CD4-positive, CD25-positive, alpha-beta regulatory T cell (primary cell): ENCODE measurements around the gene SEC31B. TPM values are rescaled to one million over a fixed set of nuclear protein-coding genes. Genes with fewer than 3 reads are reported as not detected.

Experiments used
- ATAC-seq, 2 donors: fragments of 150-1000 bp; cut with Tn5 transposase; one replicate each; pipeline ENCODE4 v1.10.0; 2021; ENCODE audit warnings: low read depth in 2 of 2, moderate number of reproducible peaks in 2 of 2, moderate library complexity in 1 of 2
- DNase-seq, 3 donors: peaks; one replicate each; pipeline versions ENCODE4 v3.0.0 to v3.0.0-alpha.2; 2012 to 2022; ENCODE audit warnings: mixed read lengths in 1 of 3
- H3K27ac ChIP-seq: one replicate; pipeline ENCODE4 v1.7.0; 2013; ENCODE audit warnings: mild to moderate bottlenecking, low read length; ENCODE audit not compliant: insufficient read depth, poor library complexity, severe bottlenecking
- H3K27me3 ChIP-seq: one replicate; pipeline ENCODE4 v1.7.0; 2013; ENCODE audit warnings: low read length; ENCODE audit not compliant: control insufficient read depth, insufficient read depth
- H3K36me3 ChIP-seq: one replicate; pipeline ENCODE4 v1.7.0; 2013; ENCODE audit warnings: mild to moderate bottlenecking, low read length, moderate library complexity; ENCODE audit not compliant: control insufficient read depth, insufficient read depth
- H3K4me1 ChIP-seq: 2 replicates; pipeline ENCODE4 v1.7.0; 2013; ENCODE audit warnings: mild to moderate bottlenecking, low read length; ENCODE audit not compliant: insufficient read depth, control insufficient read depth, poor library complexity, severe bottlenecking
- H3K4me3 ChIP-seq: one replicate; pipeline ENCODE4 v1.7.0; 2013; ENCODE audit warnings: low read depth, mild to moderate bottlenecking, low read length, moderate library complexity
- H3K9me3 ChIP-seq, 2 experiments: 1 replicate in 1 of 2; 2 replicates in 1 of 2; pipeline ENCODE4 v1.7.0; 2013; ENCODE audit warnings: low read length in 2 of 2, mild to moderate bottlenecking in 1 of 2, moderate library complexity in 1 of 2; ENCODE audit not compliant: control insufficient read depth in 2 of 2
- H3K27ac Mint-ChIP-seq, 3 donors: one replicate each; pipeline ENCODE4 v1.8.0; 2020 to 2022; ENCODE audit warnings: mild to moderate bottlenecking in 3 of 3, mixed read lengths in 3 of 3, moderate library complexity in 2 of 3
- H3K27me3 Mint-ChIP-seq: one replicate; pipeline ENCODE4 v1.8.0; 2022; ENCODE audit warnings: mild to moderate bottlenecking, mixed read lengths
- H3K36me3 Mint-ChIP-seq: one replicate; pipeline ENCODE4 v1.8.0; 2020; ENCODE audit warnings: mixed read lengths
- H3K4me1 Mint-ChIP-seq, 4 donors: one replicate each; pipeline ENCODE4 v1.8.0; 2020 to 2022; ENCODE audit warnings: mixed read lengths in 4 of 4, mild to moderate bottlenecking in 1 of 4
- H3K4me3 Mint-ChIP-seq, 4 donors: one replicate each; pipeline ENCODE4 v1.8.0; 2020 to 2022; ENCODE audit warnings: mild to moderate bottlenecking in 4 of 4, mixed read lengths in 4 of 4, moderate library complexity in 3 of 4
- H3K9me3 Mint-ChIP-seq, 7 donors: one replicate each; pipeline ENCODE4 v1.8.0; 2020 to 2022; ENCODE audit warnings: mixed read lengths in 7 of 7, mild to moderate bottlenecking in 3 of 7, moderate library complexity in 2 of 7
- polyA plus RNA-seq, 4 donors: library from polyadenylated mRNA; unstranded; fragments of 300-500 nt; fragmentation: Illumina TruSeq; gene quantifications; one replicate each; pipeline ENCODE4 v1.2.3, GENCODE V29; 2021
- total RNA-seq: library from RNA; stranded (reverse); gene quantifications from one replicate; pipeline ENCODE4 v1.2.3, GENCODE V29; 2022

SEC31B gene
- total and polyA plus RNA-seq, 5 donors from 2014 or later, result 1.2 to 73.3 (median 2.9) TPM

DNA sequence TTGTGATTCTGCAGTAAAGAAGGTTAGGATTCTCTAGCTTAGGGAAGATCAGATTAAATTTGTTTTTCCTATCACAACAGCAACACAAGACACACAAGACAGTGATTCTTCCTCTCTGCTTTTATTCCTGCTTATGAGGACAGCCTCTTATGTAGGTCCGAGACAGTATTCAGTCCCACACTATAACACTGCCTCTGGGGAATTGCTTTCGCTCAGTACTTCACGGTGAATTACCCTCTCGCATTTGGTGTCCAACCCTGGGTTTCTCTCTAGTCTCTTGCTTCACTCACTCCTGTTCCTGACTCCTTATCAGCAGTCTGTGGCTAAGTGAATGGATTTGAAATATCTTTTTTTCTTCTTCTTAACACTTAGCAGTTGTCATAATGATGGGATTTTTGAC is 17.8 kb upstream of the SEC31B start:
- Histone ChIP-seq H3K36me3 (peaks cover 39% of the 10 kb centered on the region), H3K27me3 (no peaks in the 10 kb centered on the region), H3K4me1 (peaks cover 30% of the 10 kb centered on the region), H3K9me3 (no peaks in the 10 kb centered on the region), H3K4me3 (peak overlapping the region; percentile 49), H3K27ac (no peak overlapping the region)
- Mint-ChIP-seq H3K27me3 (no peaks in the 10 kb centered on the region), H3K36me3 (peaks cover 32% of the 10 kb centered on the region), H3K9me3 (no peaks in the 10 kb centered on the region), H3K27ac (peak overlapping the region in 1 of 3 donors; percentile 76), H3K4me1 (peaks cover 7 to 23% (median 15%) of the 10 kb centered on the region in 4 donors), H3K4me3 (peak overlapping the region in 1 of 4 donors; percentile 78)
- DNase-seq, result no peak
- no peak for ATAC-seq

DNA sequence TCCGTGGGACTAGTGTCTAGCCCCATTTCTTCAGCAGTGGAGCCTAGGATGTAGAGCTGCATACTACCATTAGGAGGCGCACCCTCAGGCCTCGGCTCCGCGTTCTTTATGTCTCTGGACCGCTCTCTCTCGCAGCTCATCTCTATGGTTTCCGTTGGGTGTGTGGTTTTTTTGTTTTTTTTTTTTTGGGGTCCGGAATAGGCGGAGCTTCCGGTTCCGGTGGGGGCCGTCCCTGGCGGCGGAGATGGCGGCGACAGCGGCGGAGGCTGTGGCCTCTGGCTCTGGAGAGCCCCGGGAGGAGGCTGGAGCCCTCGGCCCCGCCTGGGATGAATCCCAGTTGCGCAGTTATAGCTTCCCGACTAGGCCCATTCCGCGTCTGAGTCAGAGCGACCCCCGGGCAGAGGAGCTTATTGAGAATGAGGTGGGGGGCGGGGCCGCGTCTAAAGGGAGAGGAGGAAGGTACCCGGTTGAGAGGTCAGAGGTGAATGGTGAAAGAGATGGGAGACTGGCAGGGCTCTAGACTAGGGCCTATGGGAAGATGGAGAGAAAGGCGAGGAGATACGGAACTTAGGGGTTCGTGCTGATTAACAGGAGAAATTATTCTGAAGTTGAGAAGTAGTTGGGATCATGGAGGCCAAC is 16.2 kb upstream of the SEC31B start, which contains the start of gene HIF1AN:
HIF1AN (plus strand) TSS at position 229 of the 639 bp plus-strand sequence; CDS start at position 245, 16 bp downstream.
- DNase-seq, result peak; percentile 83 to 97 (median 94)
- peaks cover 7 to 23% (median 11%) of the 10 kb centered on the region in 4 donors for H3K4me1 Mint-ChIP-seq
- H3K9me3 Mint-ChIP-seq, result no peaks in the 10 kb centered on the region
- ATAC-seq, result peak; percentile 99 to 100
- no peaks in the 10 kb centered on the region for H3K27me3 Mint-ChIP-seq
- Histone ChIP-seq H3K4me1 (peaks cover 30% of the 10 kb centered on the region), H3K9me3 (no peaks in the 10 kb centered on the region), H3K27ac (peak within 1 kb of the TSS; percentile 81), H3K27me3 (no peaks in the 10 kb centered on the region), H3K36me3 (peaks cover 25% of the 10 kb centered on the region), H3K4me3 (peak within 1 kb of the TSS; percentile 87)
- H3K4me3 Mint-ChIP-seq, result no peak within 1 kb of the TSS
- peak within 1 kb of the TSS in 1 of 3 donors; percentile 24 for H3K27ac Mint-ChIP-seq
- H3K36me3 Mint-ChIP-seq, result peaks cover 25% of the 10 kb centered on the region

DNA sequence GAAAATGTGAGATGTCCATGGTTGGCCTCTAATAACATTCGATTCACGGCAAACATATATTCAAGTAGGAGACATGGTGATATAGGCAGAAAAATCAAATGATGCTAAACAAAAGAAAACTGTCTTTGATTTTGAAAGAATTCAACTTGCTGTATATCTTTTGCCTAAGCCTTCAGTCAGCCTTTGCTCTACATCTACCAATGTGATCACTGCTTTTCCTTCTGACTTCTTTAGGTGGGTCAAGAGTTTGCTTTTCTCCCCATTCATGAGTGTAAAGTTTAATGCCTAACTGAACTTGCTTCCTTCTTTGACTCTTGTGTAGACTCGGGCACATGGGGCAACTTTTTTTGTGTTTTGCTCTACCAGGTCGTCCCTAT is 15.7 kb upstream of the SEC31B start:
- ATAC-seq (no peak), DNase-seq (no peak)
- no peaks in the 10 kb centered on the region for H3K9me3 ChIP-seq
- no peaks in the 10 kb centered on the region for H3K27me3 Mint-ChIP-seq
- peak overlapping the region; percentile 87 for H3K4me3 ChIP-seq
- H3K4me3 Mint-ChIP-seq, result no peak overlapping the region
- H3K27ac Mint-ChIP-seq, result no peak overlapping the region
- H3K27me3 ChIP-seq, result no peaks in the 10 kb centered on the region
- no peak overlapping the region for H3K27ac ChIP-seq
- peaks cover 20% of the 10 kb centered on the region for H3K36me3 ChIP-seq
- peaks cover 30% of the 10 kb centered on the region for H3K4me1 ChIP-seq
- peaks cover 8 to 21% (median 9%) of the 10 kb centered on the region in 4 donors for H3K4me1 Mint-ChIP-seq
- no peaks in the 10 kb centered on the region for H3K9me3 Mint-ChIP-seq
- H3K36me3 Mint-ChIP-seq, result peaks cover 21% of the 10 kb centered on the region

DNA sequence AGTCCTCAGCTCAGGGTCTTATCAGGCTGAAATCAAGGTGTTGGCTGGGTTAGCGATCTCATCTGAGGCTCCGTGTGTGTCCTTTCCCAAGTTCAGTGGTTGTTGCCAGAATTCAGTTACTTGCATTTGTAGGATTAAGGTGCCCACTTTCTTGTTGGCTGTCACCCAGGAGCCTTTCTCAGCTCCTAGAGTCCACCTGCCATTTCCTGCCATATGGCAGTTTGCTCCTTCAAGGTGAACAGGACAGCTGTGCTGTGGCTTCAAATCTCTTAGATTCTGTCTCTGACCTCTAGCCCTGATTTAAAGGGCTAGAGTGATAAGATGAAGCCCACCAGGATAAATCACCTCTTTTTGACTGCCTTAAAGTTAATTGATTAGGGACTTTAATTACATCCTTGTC is 15.1 kb upstream of the SEC31B start:
- DNase-seq, result no peak
- no peak for ATAC-seq
- no peak overlapping the region for H3K4me3 Mint-ChIP-seq
- no peaks in the 10 kb centered on the region for H3K27me3 ChIP-seq
- no peak overlapping the region for H3K27ac Mint-ChIP-seq
- H3K4me1 Mint-ChIP-seq, result peaks cover 12 to 25% (median 13%) of the 10 kb centered on the region in 4 donors
- H3K4me1 ChIP-seq, result peaks cover 36% of the 10 kb centered on the region
- no peaks in the 10 kb centered on the region for H3K27me3 Mint-ChIP-seq
- no peak overlapping the region for H3K27ac ChIP-seq
- no peaks in the 10 kb centered on the region for H3K9me3 Mint-ChIP-seq
- H3K9me3 ChIP-seq, result no peaks in the 10 kb centered on the region
- peaks cover 15% of the 10 kb centered on the region for H3K36me3 ChIP-seq
- H3K4me3 ChIP-seq, result no peak overlapping the region
- peaks cover 20% of the 10 kb centered on the region for H3K36me3 Mint-ChIP-seq

DNA sequence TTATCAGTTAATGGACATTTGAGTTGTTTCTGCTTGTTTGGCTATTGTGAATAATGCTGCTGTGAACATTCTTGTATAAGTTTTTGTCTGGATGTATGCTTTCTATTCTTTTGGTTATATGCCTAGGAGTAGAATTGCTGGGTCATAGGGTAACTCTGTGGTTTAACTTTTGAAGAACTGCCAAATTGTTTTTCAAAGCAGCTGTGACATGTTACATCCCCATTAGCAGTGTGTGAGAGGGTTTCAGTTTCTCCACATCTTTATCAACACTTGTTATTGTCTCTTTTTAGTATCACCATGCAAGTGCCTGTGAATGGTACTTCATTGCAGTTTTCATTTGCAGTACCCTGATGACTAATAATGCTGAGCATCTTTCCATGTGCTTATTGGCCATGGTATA is 12.1 kb upstream of the SEC31B start:
- Histone ChIP-seq H3K9me3 (no peaks in the 10 kb centered on the region), H3K4me1 (peaks cover 45% of the 10 kb centered on the region), H3K27me3 (no peaks in the 10 kb centered on the region), H3K27ac (no peak overlapping the region), H3K4me3 (no peak overlapping the region), H3K36me3 (peaks cover 9% of the 10 kb centered on the region)
- ATAC-seq (no peak), DNase-seq (peak in 1 of 3 donors; percentile 55)
- Mint-ChIP-seq H3K4me3 (peak overlapping the region in 2 of 4 donors; percentile 32 to 45), H3K36me3 (peaks cover 10% of the 10 kb centered on the region), H3K9me3 (no peaks in the 10 kb centered on the region), H3K27ac (no peak overlapping the region), H3K4me1 (peaks cover 12 to 35% (median 28%) of the 10 kb centered on the region in 4 donors), H3K27me3 (no peaks in the 10 kb centered on the region)

DNA sequence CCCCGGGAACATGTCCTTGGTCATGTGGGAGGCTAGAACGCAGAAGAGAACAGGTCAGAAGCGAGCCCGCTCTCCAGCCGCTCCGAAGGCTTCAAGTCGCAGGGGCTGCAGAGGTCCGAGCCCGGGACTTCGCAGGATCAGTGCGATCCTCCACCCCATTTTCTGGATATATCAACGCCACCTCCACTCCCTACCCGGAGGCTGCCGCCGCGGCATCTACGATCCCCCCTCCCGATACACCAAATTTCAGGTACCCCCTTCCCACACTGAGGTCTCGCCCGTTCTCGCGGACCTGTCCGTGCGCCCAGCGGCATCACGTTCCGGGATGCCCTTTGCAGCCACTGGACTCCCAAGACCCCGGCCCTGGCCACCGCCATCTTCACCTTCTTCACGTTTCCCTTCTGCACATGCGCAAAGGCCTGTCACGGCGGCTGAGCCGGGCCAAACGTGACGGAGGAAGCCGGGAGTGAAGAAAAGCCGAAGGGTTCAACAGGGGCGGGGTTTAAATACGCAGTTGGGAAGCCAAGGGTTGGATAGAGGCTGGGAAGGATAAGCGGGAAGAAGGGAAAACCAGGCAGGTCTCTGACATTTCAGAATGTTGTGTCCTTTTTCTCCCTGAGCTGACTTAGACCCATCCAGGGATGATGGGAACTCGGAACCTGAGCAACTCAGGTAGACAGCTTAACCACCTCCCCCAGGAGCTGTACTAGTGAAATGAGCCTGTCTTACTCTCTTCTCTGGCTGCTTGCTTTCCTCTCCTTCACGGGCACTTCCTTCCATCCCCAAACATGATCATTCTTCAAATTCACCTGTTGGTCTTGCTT is 10.0 kb upstream of the SEC31B start, which contains the start of gene NDUFB8:
NDUFB8 (minus strand) TSS at position 397 of the 824 bp plus-strand sequence; CDS start at position 377, 20 bp downstream.
- Histone ChIP-seq H3K27ac (peak within 1 kb of the TSS; percentile 77), H3K36me3 (peaks cover 27% of the 10 kb centered on the region), H3K9me3 (no peaks in the 10 kb centered on the region), H3K4me1 (peaks cover 29% of the 10 kb centered on the region), H3K4me3 (peak within 1 kb of the TSS; percentile 97), H3K27me3 (no peaks in the 10 kb centered on the region)
- Mint-ChIP-seq H3K4me1 (peaks cover 13 to 49% (median 38%) of the 10 kb centered on the region in 4 donors), H3K4me3 (peak within 1 kb of the TSS; percentile 96 to 100 (median 99)), H3K27ac (peak within 1 kb of the TSS; percentile 90 to 100 (median 100)), H3K36me3 (peaks cover 20% of the 10 kb centered on the region), H3K27me3 (no peaks in the 10 kb centered on the region), H3K9me3 (no peaks in the 10 kb centered on the region)
- ATAC-seq (peak; percentile 73 to 79), DNase-seq (peak; percentile 76 to 91 (median 86))

DNA sequence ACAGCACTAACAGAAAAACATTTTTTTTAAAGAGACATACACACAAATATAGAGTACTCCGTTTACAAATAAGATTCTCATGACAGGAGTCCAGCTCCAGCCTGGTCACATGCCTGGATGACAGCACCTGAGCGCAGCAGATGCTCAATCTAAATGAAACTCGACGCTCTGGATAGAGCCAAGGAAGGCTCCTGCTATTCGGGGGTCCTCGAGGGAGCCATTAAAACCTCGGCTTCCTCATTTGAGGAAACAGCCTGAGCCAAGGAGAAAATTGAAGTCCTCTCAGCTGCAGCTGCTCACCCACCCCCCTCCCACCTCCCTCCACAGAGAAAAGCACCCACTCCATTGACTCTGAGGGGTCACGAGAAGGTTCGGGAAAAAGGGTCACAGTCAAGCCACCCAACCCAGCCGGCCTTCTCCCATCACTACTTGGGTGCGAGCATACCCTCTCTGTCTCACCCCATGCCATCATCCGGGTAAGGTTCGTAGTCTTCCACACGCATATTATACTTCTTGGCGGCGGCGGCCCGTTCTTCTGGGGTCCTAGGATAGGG is 9.3 kb upstream of the SEC31B start:
- DNase-seq (no peak), ATAC-seq (peak; percentile 6 to 12)
- peaks cover 22% of the 10 kb centered on the region for H3K36me3 Mint-ChIP-seq
- no peaks in the 10 kb centered on the region for H3K27me3 Mint-ChIP-seq
- peak overlapping the region; percentile 90 to 100 (median 100) for H3K27ac Mint-ChIP-seq
- no peaks in the 10 kb centered on the region for H3K9me3 ChIP-seq
- peaks cover 15 to 52% (median 39%) of the 10 kb centered on the region in 4 donors for H3K4me1 Mint-ChIP-seq
- H3K4me3 Mint-ChIP-seq, result peak overlapping the region; percentile 96 to 100 (median 99)
- peaks cover 29% of the 10 kb centered on the region for H3K4me1 ChIP-seq
- peak overlapping the region; percentile 97 for H3K4me3 ChIP-seq
- no peaks in the 10 kb centered on the region for H3K27me3 ChIP-seq
- H3K36me3 ChIP-seq, result peaks cover 34% of the 10 kb centered on the region
- no peaks in the 10 kb centered on the region for H3K9me3 Mint-ChIP-seq
- peak overlapping the region; percentile 77 for H3K27ac ChIP-seq
